Left lung (tissue), 10 donors: ENCODE results near the gene FBXW8. TPM values are rescaled to one million over a fixed set of nuclear protein-coding genes. Genes with fewer than 3 reads are reported as not detected.
"Not testable (repeated sequence)": the region's sequence is repeated elsewhere in the genome, so short reads cannot be mapped to it uniquely, and the experiment has no call there.

ENCODE experiments used
- ATAC-seq: fragments of 200-7000 bp; cut with Tn5 transposase; one replicate; pipeline ENCODE4 v1.9.1; 2020; ENCODE audit warnings: moderate library complexity
- DNase-seq, 4 donors: peaks; one replicate each; pipeline ENCODE4 v3.0.0-alpha.2; 2013 to 2020
- H3K27ac ChIP-seq, 2 donors: fragments of 200-600 bp; sonication (generic) in 1 of 2; one replicate each; pipeline versions ENCODE4 v1.5.0 to v1.8.0; 2020 to 2021
- H3K27me3 ChIP-seq, 2 donors: fragments of 200-600 bp; sonication (generic) in 1 of 2; one replicate each; pipeline versions ENCODE4 v1.5.0 to v1.8.0; 2020 to 2021
- H3K36me3 ChIP-seq, 2 donors: fragments of 200-600 bp; sonication (generic) in 1 of 2; one replicate each; pipeline versions ENCODE4 v1.5.0 to v1.8.0; 2020 to 2021
- H3K4me1 ChIP-seq, 2 donors: fragments of 200-600 bp; one replicate each; pipeline ENCODE4 v1.8.0; 2021
- H3K4me3 ChIP-seq, 2 donors: fragments of 200-600 bp; sonication (generic) in 1 of 2; one replicate each; pipeline versions ENCODE4 v1.5.0 to v1.8.0; 2020 to 2021; ENCODE audit warnings: mild to moderate bottlenecking in 1 of 2
- H3K9me3 ChIP-seq, 2 donors: fragments of 200-600 bp; sonication (generic) in 1 of 2; one replicate each; pipeline versions ENCODE4 v1.5.0 to v1.8.0; 2020 to 2021
- intact Hi-C, 2 donors: fragments of 100-400 bp; cut with DNase I; formaldehyde crosslinking; loops; one replicate each; pipeline versions ENCODE4 v1.11.2 to v1.14.2; 2022
- polyA plus RNA-seq, 6 donors: library from polyadenylated mRNA; unstranded; fragments of 120-200 nt; gene quantifications; one replicate each; pipeline ENCODE4 v1.2.1, GENCODE V29; 2013; ENCODE audit not compliant: insufficient read length in 6 of 6
- total RNA-seq, 2 donors: library from RNA; stranded (reverse); fragmentation: NEBNext Ultra II Directional; extraction: Animal tissue kit (Norgen Biotek cat#: 25700); gene quantifications; one replicate each; pipeline ENCODE4 v1.2.1, GENCODE V29; 2021
- TF ChIP-seq, protein P1 (sequence below), 2 donors: fragments of 200-600 bp; sonication (generic) in 1 of 2; IDR thresholded peaks; one replicate each; pipeline versions ENCODE4 v1.5.0 to v1.8.0; 2021; ENCODE audit warnings: antibody characterized with exemption in 2 of 2
- donor health status: DM: no; HTN: yes; CAD: no.
- donor health status: DM: no; HTN: no; CAD: no.

Gene FBXW8
- total and polyA plus RNA-seq, 8 donors: 16.0 to 28.4 (median 24.6) TPM

DNA sequence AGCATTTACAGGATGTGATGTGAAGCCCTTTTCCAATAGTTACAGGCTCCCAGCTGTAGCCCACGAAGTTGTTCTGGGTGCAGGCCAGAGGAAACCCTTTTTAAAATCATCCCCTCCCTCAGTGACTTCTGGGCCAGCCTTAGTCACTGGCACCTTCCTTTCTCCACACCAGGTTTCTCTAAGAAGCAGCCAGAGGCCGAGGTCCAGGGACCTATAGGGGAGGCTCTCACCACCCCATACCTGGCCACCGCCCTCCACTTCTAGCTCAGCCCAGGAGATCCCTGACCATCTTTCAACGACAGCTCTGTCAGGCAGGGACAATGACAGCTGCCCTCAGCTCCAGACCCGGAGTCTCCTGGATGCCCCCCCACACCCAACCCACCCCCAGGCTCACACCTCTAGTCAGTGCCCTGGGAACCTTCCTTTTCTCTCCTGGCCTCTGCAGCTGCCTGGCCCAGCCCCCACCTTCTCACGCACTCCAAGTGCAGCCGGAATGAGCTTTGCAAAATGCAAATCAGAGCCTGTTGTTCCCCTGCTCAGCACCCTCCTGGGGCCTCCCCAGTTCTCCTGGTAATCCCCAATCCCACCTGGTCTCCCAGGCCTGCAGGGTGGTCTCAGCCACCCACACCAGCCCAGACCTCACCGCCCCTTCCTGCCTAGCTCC is 141.8 kb downstream of the FBXW8 start:
- H3K27me3 ChIP-seq: no peaks in the 10 kb centered on the region
- intact Hi-C loops: no loop called here
- H3K27ac ChIP-seq: no peak overlapping the region
- H3K4me3 ChIP-seq: no peak overlapping the region
- peaks cover 4 to 11% of the 10 kb centered on the region in 2 donors for H3K4me1 ChIP-seq
- TF ChIP-seq, protein P1, sequence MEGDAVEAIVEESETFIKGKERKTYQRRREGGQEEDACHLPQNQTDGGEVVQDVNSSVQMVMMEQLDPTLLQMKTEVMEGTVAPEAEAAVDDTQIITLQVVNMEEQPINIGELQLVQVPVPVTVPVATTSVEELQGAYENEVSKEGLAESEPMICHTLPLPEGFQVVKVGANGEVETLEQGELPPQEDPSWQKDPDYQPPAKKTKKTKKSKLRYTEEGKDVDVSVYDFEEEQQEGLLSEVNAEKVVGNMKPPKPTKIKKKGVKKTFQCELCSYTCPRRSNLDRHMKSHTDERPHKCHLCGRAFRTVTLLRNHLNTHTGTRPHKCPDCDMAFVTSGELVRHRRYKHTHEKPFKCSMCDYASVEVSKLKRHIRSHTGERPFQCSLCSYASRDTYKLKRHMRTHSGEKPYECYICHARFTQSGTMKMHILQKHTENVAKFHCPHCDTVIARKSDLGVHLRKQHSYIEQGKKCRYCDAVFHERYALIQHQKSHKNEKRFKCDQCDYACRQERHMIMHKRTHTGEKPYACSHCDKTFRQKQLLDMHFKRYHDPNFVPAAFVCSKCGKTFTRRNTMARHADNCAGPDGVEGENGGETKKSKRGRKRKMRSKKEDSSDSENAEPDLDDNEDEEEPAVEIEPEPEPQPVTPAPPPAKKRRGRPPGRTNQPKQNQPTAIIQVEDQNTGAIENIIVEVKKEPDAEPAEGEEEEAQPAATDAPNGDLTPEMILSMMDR (IDR thresholded peaks at IDR 0.05): no peak
- no peaks in the 10 kb centered on the region for H3K36me3 ChIP-seq
- H3K9me3 ChIP-seq: no peaks in the 10 kb centered on the region
- ATAC-seq (no peak), DNase-seq (peak in 1 of 4 donors; percentile 44)

GRCh38 chr12:117053050-117053400 is 142.3 kb downstream of the FBXW8 start:
- H3K36me3 ChIP-seq: no peaks in the 10 kb centered on the region
- TF ChIP-seq, protein P1 (IDR thresholded peaks at IDR 0.05): no peak

DNA sequence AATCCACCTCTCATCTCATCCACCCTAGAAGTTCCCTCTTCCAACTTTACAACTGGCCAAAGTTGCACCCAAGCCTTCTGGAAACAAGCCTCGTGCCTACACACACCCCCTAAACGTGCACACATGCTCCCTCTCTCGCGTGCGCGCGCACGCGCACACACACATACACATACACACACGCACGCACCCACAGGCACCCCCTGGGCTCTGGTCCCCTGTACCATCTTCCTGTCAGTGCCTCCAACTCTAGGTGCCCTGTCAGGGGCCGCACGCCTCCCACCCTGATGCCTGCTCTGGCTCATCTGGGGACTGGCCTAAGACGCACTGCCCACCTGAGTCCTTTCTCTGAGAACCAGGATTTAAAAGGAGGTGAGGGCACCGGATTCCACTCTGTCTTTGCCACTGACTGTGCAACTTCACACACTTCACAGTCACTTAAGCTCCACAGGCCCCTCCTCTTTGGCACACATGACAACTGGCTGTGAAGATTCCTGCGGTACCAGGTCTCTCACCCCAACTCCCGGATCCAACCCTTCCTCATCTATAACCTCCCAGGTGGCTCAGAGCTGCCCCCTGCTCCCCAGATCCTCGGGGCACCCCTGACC is 142.9 kb downstream of the FBXW8 start:
- peaks cover 0 to 5% of the 10 kb centered on the region in 2 donors for H3K4me1 ChIP-seq
- H3K36me3 ChIP-seq: no peaks in the 10 kb centered on the region
- H3K27me3 ChIP-seq: no peaks in the 10 kb centered on the region
- intact Hi-C loops: no loop called here
- no peak overlapping the region for H3K4me3 ChIP-seq
- TF ChIP-seq, protein P1 (IDR thresholded peaks at IDR 0.05): no peak
- no peak overlapping the region for H3K27ac ChIP-seq
- DNase-seq: peak in 1 of 4 donors; percentile 65
- H3K9me3 ChIP-seq: no peaks in the 10 kb centered on the region
- ATAC-seq: no peak

More at GRCh38 chr12:117053050-117053400, 142.3 kb downstream of the FBXW8 start:
- H3K27me3 ChIP-seq: no peaks in the 10 kb centered on the region
- no peaks in the 10 kb centered on the region for H3K9me3 ChIP-seq
- H3K4me3 ChIP-seq: no peak overlapping the region
- no peak overlapping the region for H3K27ac ChIP-seq
- intact Hi-C loops: no loop called here
- peaks cover 4 to 11% of the 10 kb centered on the region in 2 donors for H3K4me1 ChIP-seq
- DNase-seq (no peak), ATAC-seq (no peak)

DNA sequence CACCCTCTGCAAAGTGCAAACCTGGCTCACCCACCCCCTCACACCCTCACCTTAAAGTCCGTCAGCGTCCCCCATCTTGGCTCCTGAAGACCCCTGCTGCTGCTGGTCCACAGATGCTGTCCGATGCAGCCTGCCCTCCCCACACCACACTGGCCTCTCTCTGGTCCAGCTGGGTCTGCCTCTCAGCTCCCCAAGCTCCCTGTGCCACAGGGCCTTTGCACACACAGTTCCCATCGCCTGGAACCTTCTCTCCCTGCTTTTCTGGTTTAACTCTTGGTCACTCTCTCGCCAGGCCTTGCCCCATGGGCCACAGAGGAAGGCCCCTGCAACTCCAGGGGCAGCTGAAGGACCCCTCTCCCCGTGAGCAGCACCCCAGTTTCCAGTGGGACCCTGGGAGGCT is 143.5 kb downstream of the FBXW8 start:
- Histone ChIP-seq H3K36me3 (no peaks in the 10 kb centered on the region), H3K9me3 (no peaks in the 10 kb centered on the region), H3K27ac (no peak overlapping the region), H3K4me1 (peaks cover 0 to 3% of the 10 kb centered on the region in 2 donors), H3K27me3 (no peaks in the 10 kb centered on the region), H3K4me3 (no peak overlapping the region)
- no peak for ATAC-seq
- peak in 1 of 4 donors; percentile 46 for DNase-seq
- intact Hi-C loops: no loop called here
- TF ChIP-seq, protein P1 (IDR thresholded peaks at IDR 0.05): no peak

DNA sequence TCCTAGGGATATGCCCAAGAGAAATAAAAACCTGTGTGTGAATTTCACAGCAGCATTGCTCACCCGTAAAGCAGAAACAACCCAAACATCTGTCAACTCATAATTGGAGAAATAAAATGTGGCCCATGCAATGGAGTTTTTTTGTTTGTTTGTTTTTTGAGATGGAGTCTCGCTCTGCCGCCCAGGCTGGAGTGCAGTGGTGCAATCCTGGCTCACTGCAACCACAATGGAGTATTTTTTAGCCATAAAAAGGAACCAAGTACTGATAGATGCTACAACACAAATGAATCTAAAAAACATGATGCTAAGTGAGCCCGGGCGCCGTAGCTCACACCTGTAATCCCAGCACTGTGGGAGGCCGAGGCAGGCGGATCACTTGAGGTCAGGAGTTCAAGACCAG is 146.9 kb downstream of the FBXW8 start:
- peaks cover 0 to 35% of the 10 kb centered on the region in 2 donors for H3K4me1 ChIP-seq
- H3K4me3 ChIP-seq, H3K27ac ChIP-seq, H3K36me3 ChIP-seq, H3K9me3 ChIP-seq, intact Hi-C loops, H3K27me3 ChIP-seq, ATAC-seq: not testable (repeated sequence)
- peak in 1 of 4 donors; percentile 15 for DNase-seq
